Measurements from ENCODE around the gene RHOF. TPM values are rescaled to one million over a fixed set of nuclear protein-coding genes. Genes with fewer than 3 reads are reported as not detected.
A peak's percentile ranks its signal among the peaks of the same experiment; 100 is the strongest.

Gene RHOF
- total and polyA plus RNA-seq, 4 donors = 15.1 to 34.7 (median 24.8) TPM

GRCh38 chr12:121812921-121813896, 19.7 kb upstream of the RHOF start:
- no peaks in the 10 kb centered on the region for H3K9me3 ChIP-seq (ENCODE audit: control insufficient read depth in 4 of 4, insufficient read depth in 3 of 4, low read length in 3 of 4)
- peak overlapping the region in 1 of 2 donors; percentile 30 for H3K27ac ChIP-seq (ENCODE audit: low read depth in 1 of 2, low read length in 1 of 2)
- H3K27me3 ChIP-seq (ENCODE audit: control insufficient read depth in 3 of 3, insufficient read depth in 3 of 3, low read length in 2 of 3) = no peaks in the 10 kb centered on the region
- no peak for DNase-seq
- no peak overlapping the region for H3K9ac ChIP-seq (ENCODE audit: insufficient read depth in 1 of 2, low read length in 2 of 2)
- peaks cover 9 to 59% (median 39%) of the 10 kb centered on the region in 4 donors for H3K36me3 ChIP-seq (ENCODE audit: control insufficient read depth in 4 of 4, insufficient read depth in 4 of 4, low read length in 4 of 4)
- H3K4me1 ChIP-seq (ENCODE audit: control insufficient read depth in 5 of 5, insufficient read depth in 5 of 5, low read length in 5 of 5) = peaks cover 0 to 21% (median 9%) of the 10 kb centered on the region in 5 donors
- H3K4me3 ChIP-seq = no peak overlapping the region
- no peak for ATAC-seq (ENCODE audit: insufficient read depth, low FRiP score)
- WGBS, 2 donors = 29 to 34% methylated on average over 25 of the region's 25 CpGs
- TF ChIP-seq, protein P1, sequence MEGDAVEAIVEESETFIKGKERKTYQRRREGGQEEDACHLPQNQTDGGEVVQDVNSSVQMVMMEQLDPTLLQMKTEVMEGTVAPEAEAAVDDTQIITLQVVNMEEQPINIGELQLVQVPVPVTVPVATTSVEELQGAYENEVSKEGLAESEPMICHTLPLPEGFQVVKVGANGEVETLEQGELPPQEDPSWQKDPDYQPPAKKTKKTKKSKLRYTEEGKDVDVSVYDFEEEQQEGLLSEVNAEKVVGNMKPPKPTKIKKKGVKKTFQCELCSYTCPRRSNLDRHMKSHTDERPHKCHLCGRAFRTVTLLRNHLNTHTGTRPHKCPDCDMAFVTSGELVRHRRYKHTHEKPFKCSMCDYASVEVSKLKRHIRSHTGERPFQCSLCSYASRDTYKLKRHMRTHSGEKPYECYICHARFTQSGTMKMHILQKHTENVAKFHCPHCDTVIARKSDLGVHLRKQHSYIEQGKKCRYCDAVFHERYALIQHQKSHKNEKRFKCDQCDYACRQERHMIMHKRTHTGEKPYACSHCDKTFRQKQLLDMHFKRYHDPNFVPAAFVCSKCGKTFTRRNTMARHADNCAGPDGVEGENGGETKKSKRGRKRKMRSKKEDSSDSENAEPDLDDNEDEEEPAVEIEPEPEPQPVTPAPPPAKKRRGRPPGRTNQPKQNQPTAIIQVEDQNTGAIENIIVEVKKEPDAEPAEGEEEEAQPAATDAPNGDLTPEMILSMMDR (IDR thresholded peaks at IDR 0.05; ENCODE audit: control extremely low read depth, extremely low read depth) = no peak

DNA sequence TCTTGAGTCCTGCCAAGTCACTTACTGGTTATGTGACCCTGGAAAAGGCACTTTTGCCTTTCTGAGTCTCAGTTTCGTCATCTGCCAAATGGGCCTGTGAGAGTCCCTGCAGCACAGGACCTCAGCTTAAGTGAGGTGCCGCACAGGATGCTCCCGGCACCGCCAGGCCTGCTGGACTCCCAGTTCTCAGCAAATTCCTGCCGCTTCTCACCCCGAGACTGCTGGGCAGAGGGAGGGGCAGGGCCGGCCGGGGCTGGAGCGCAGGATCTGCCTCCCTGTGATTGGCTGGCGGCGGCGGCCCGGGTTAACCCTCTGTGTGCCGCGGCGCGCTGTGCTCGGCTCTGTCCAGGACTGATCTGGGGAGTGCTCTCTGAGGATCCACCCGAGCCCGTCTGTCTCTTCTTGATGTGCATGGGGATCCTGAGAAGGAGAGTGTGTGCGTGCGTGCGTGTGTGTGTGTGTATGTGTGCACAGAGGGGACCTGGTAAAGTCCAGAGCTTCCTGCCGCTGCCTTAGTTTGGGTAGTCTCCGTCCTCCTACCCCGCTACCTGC, 18.9 kb upstream of the RHOF start:
- 17 to 21% methylated on average over 24 to 26 of the region's 26 CpGs for WGBS, 2 donors
- Histone ChIP-seq H3K4me1 (ENCODE audit: control insufficient read depth in 5 of 5, insufficient read depth in 5 of 5, low read length in 5 of 5) (peaks cover 0 to 21% (median 12%) of the 10 kb centered on the region in 5 donors), H3K36me3 (ENCODE audit: control insufficient read depth in 4 of 4, insufficient read depth in 4 of 4, low read length in 4 of 4) (peaks cover 9 to 59% (median 32%) of the 10 kb centered on the region in 4 donors), H3K4me3 (peak overlapping the region; percentile 25), H3K9ac (ENCODE audit: insufficient read depth in 1 of 2, low read length in 2 of 2) (no peak overlapping the region), H3K27me3 (ENCODE audit: control insufficient read depth in 3 of 3, insufficient read depth in 3 of 3, low read length in 2 of 3) (no peaks in the 10 kb centered on the region), H3K27ac (ENCODE audit: low read depth in 1 of 2, low read length in 1 of 2) (peak overlapping the region; percentile 18 to 37), H3K9me3 (ENCODE audit: control insufficient read depth in 4 of 4, insufficient read depth in 3 of 4, low read length in 3 of 4) (no peaks in the 10 kb centered on the region)
- DNase-seq = peak; percentile 74 to 76 (median 75)
- TF ChIP-seq, protein P1 (IDR thresholded peaks at IDR 0.05; ENCODE audit: control extremely low read depth, extremely low read depth) = no peak
- ATAC-seq (ENCODE audit: insufficient read depth, low FRiP score) = peak; percentile 89

- H3K27ac ChIP-seq (ENCODE audit: low read depth in 1 of 2, low read length in 1 of 2) = peak overlapping the region; percentile 18 to 77
- 4 to 5% methylated on average over 44 to 46 of the region's 46 CpGs for WGBS, 2 donors
- H3K9me3 ChIP-seq (ENCODE audit: control insufficient read depth in 4 of 4, insufficient read depth in 3 of 4, low read length in 3 of 4) = no peaks in the 10 kb centered on the region
- H3K4me3 ChIP-seq = peak overlapping the region; percentile 25
- H3K27me3 ChIP-seq (ENCODE audit: control insufficient read depth in 3 of 3, insufficient read depth in 3 of 3, low read length in 2 of 3) = no peaks in the 10 kb centered on the region
- peaks cover 0 to 27% (median 13%) of the 10 kb centered on the region in 5 donors for H3K4me1 ChIP-seq (ENCODE audit: control insufficient read depth in 5 of 5, insufficient read depth in 5 of 5, low read length in 5 of 5)
- peaks cover 9 to 56% (median 28%) of the 10 kb centered on the region in 4 donors for H3K36me3 ChIP-seq (ENCODE audit: control insufficient read depth in 4 of 4, insufficient read depth in 4 of 4, low read length in 4 of 4)
- H3K9ac ChIP-seq (ENCODE audit: insufficient read depth in 1 of 2, low read length in 2 of 2) = peak overlapping the region in 1 of 2 donors; percentile 5
- peak; percentile 82 to 84 (median 83) for DNase-seq
- ATAC-seq (ENCODE audit: insufficient read depth, low FRiP score) = peak; percentile 91
- TF ChIP-seq, protein P1 (IDR thresholded peaks at IDR 0.05; ENCODE audit: control extremely low read depth, extremely low read depth) = peak; percentile 75
Measured at GRCh38 chr12:121811434-121812319, 18.2 kb upstream of the RHOF start.
